GM19438 (cell line): ENCODE measurements around the gene DYSF.
"Not testable (repeated sequence)": the region's sequence is repeated elsewhere in the genome, so short reads cannot be mapped to it uniquely, and the experiment has no call there.

Experiments used
- ATAC-seq: cut with Tn5 transposase; IDR thresholded peaks from one replicate; pipeline ENCODE4 v1.9.1; 2021; ENCODE audit warnings: low read depth; ENCODE audit not compliant: unreplicated experiment

The DYSF gene

GRCh38 chr2:71453404-71454220 lies at the start of gene DYSF:
TSS of gene DYSF (plus strand) at chr2:71453561.
- no peak for ATAC-seq

- no peak for ATAC-seq
Observed at GRCh38 chr2:71409611-71410010, 43.8 kb upstream of the DYSF start.

GRCh38 chr2:71410696-71411095 lies 42.7 kb upstream of the DYSF start:
- ATAC-seq, result no peak

- ATAC-seq, result not testable (repeated sequence)
Observed at GRCh38 chr2:71416866-71417265, 36.5 kb upstream of the DYSF start.

- ATAC-seq, result no peak
Observed at GRCh38 chr2:71417300-71418202, 35.8 kb upstream of the DYSF start.

DNA sequence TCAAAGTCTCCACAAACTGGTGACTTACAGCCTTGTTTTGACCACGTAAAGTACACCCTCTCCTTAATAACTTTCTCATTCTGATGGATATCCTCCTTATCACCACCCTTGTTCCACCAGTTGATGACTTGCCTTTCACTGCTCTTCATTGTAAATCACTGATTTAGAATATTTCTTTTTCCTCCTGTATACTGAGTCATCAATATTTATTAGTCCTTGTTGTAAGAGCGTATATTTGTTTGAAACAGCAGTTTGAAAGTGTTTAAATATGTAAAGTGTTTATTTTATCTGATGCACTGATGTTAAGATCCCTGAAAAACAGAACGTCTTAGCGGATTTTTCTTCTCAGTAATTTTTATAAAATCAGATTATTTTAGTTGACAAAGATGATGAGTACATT lies 34.2 kb upstream of the DYSF start:
- no peak for ATAC-seq

DNA sequence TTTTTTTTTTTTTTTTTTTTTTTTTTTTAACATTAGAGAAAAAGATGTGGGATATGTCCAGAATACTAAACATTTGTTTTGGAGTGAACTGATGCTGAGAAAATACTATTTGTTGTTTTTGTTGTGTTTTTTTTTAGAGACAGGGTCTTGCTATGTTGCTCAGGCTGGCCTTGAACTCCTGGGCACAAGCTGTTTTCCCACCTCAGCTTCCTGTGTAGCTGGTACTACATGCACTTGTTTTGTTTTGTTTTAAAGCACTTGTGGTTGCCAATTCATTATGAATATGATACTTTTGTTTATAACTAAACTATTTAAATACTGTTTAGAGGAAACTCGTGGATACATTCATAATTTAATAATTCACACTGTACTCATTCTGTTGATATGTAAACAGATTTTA lies 33.4 kb upstream of the DYSF start:
- no peak for ATAC-seq

DNA sequence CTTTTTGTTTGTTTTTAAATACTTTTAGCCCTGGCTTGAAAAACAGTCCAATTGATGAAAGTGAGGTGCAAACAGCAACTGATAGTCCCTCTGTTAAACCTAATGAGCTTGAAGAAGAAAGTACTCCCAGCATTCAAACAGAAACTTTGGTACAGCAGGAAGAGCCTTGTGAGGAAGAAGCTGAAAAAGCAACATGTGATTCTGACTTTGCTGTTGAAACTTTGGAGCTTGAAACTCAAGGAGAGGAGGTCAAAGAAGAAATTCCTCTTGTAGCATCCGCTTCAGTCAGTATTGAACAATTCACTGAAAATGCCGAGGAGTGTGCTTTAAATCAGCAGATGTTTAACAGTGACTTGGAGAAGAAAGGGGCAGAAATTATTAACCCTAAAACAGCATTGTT lies 30.6 kb upstream of the DYSF start:
- ATAC-seq, result no peak

DNA sequence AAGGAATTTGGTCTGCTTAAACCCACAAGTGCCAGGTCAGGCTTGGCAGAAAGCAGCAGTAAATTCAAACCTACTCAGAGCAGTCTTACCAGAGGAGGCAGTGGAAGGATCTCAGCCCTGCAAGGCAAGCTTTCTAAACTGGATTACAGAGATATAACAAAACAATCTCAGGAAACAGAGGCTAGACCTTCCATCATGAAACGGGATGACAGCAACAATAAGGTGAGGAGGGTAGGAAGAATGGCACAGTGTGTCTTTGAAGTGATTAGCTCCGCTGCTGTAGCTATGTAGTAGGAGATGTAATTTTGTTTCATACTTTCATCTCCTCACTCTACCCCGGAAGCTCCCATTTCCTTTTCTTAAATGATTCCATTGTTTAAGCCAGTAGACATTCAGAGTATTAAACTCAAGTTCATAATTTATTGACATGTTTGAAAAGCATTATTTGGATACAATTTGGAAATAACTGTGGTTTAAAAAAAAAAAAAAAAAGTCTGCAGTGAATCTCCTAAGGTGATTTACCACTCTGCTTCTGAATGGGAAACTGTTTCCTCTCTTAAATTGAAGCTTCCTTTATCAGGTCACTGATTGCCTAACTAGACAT lies 29.4 kb upstream of the DYSF start:
- no peak for ATAC-seq

DNA sequence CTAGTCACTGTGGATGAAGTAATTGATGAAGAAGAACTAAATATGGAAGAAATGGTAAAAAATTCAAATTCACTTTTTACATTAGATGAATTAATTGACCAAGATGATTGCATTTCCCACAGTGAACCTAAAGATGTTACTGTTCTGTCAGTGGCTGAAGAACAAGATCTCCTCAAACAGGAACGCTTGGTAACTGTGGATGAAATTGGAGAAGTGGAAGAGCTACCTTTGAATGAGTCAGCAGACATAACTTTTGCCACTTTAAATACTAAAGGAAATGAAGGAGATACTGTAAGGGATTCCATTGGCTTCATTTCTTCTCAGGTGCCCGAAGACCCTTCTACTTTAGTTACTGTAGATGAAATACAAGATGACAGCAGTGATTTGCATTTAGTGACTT lies 26.6 kb upstream of the DYSF start:
- no peak for ATAC-seq

DNA sequence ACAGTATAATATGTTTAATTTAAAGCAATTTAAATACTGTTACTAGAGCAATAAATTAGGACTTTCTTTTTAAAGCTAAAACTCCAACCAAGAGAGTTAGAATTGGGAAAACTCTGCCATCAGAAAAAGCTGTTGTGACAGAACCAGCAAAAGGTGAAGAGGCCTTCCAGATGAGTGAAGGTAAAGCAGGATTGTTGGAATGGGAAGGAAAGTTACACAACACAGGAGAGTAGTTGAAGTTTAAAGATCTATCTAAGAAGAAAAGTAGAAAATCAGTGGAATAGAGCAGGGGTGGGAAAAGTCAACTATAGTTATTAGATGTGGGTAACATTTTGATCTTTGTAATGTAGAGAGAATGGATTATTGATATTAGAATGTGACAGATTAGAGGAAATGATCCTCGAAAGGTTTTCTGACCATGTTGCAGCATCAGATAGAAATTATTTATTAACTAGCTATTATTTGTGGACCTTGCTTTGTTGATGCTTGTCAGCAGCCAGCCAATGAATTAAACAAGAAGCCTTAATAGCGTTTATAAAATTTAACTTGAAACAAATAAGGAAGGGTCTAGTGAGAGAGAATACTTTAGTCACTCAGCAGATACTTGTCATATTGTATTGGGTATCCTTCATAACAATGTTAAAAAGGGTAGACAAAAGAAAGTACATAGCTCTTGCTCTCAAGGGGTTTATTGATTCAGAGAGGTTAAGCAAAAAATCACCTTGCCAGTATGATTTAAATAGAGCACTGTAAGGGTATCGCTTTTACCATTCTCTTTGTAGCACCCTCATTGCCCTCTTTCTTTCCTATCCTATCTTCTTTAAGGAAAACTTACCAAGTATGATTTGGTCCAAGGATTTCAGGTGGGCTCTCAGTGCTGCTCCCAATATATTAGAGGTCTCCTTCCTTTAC lies 24.6 kb upstream of the DYSF start:
- no peak for ATAC-seq

GRCh38 chr2:71445142-71445541 lies 8.2 kb upstream of the DYSF start:
- not testable (repeated sequence) for ATAC-seq

DNA sequence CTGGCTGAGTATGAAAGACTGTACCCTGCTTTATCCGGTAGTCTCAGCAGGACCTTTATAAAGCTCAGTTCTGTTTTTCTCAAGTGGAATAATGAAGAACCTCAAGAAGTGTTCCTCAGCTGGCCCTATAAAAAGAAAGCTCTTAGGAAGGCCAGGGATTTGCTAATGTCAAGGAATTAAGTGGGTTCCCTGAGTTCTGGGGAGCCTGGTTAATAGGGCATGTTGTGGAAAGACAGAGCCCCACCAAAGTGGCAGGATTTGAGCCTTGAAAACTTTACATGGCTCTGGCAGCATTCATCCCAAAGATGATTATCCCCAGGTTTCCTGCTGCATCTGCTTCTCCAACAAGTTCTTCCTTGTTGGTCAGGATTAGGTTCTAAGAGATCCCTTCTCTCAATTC lies 6.9 kb upstream of the DYSF start:
- no peak for ATAC-seq

DNA sequence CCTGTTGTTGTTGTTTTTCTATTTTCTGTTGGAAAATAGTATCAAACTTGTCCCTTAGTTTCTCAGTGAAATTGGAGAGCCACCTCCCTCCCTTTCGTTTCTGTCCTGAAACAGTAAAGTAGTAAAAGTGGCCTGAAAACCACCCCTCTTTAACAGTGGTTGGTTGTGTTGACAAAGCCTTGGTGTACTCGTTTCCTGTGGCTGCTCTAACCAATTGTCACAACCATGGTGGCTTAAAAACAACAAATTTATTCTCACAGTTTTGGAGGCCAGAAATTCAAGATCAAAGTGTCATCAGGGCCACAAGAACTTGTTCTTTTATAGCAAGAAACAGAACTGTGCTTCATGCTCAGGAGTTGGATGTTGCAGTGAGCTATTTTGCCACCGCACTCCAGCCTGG lies 4.0 kb upstream of the DYSF start:
- no peak for ATAC-seq

- no peak for ATAC-seq
Observed at GRCh38 chr2:71451705-71452104, 1.7 kb upstream of the DYSF start.

DNA sequence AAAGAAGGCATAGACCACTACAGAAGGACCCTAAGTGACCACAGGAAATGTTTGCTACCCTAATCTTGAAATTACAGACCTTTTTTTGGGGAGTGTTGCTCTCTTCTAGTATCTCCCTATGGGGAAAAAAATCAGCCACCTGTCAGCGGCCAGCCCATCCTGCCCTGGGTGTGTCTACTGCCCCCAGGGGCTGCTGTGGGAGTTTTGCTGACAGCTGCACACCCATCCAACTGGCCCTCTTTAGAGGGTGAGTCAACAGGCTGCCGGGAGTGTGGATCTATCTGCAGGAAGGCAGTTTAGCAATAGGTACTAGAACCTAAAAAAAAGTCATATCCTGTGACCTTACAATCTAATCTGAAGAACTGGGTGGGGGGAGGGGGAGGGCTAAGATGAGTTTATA lies 796 bp upstream of the DYSF start:
- ATAC-seq, result no peak

DNA sequence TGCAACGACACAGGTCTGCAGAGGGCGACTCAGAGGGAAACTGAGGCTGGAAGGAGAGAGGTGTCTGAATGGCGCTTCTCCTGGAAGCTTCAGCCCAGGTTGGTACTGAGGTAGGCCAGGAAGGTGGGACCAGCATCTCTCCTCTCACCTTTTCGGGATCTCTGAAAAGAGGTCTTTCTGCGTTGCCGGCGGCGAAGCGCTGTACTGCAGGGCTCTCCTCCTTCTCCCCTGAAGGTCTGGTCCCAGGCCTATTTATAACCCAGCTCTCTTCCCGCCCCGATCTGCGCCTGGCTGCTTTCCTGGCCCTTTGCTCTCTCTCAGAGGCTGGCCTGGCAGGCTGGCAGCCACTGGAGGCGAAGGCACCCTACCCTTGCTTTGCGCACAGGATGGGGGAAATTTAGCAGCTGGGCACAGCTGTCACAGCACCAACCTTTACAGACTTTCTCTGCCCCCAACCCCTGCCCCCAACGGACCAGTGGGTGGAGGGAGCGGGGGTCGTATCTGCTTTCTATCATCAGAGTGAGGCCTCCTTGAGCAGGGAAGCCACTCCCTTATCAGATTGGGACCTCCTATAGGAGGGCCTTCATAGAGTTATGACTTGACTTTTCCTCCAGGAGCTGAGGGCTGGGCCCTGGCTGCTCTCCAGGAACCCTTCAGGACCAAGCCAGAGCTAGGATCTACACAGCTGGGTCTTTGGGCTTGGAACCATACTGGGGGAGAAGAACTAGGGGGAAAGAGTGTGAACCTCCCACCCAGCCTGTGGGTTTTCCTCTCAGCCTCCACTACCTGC lies 1.1 kb downstream of the DYSF start:
- no peak for ATAC-seq

- no peak for ATAC-seq
Observed at GRCh38 chr2:71455011-71455740, 1.8 kb downstream of the DYSF start.
